Lower leg skin (tissue), 3 donors: Measurements from ENCODE around the gene MEN1.
"Not testable (repeated sequence)": the region's sequence is repeated elsewhere in the genome, so short reads cannot be mapped to it uniquely, and the experiment has no call there.

ENCODE experiments used
- POLR2A ChIP-seq, 2 donors: fragments of 450-650 bp; IDR thresholded peaks; one replicate each; pipeline ENCODE4 v1.6.1; 2016 to 2017; ENCODE audit warnings: antibody characterized with exemption in 2 of 2, mild to moderate bottlenecking in 1 of 2, moderate library complexity in 1 of 2
- TF ChIP-seq, protein P1 (sequence below), 3 donors: fragments of 450-650 bp; IDR thresholded peaks; one replicate each; pipeline ENCODE4 v1.5.1; 2016; ENCODE audit warnings: antibody characterized with exemption in 3 of 3, mild to moderate bottlenecking in 3 of 3, moderate library complexity in 2 of 3

DNA sequence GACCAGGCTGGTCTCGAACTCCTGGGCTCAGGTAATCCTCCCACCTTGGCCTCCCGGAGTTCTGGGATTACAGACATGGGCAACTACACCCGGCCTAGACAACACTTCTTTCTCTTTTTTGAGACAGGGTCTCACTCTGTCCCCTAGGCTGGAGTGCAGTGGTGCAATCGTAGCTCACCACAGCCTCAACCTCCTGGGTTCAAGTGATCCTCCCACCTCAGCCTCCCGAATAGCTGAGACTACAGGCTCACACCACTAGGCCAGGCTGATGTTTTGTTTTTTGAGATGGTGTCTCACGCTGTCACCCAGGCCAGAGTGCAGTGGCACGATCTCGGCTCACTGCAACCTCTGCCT, 35.4 kb upstream of the MEN1 start:
- TF ChIP-seq, protein P1, sequence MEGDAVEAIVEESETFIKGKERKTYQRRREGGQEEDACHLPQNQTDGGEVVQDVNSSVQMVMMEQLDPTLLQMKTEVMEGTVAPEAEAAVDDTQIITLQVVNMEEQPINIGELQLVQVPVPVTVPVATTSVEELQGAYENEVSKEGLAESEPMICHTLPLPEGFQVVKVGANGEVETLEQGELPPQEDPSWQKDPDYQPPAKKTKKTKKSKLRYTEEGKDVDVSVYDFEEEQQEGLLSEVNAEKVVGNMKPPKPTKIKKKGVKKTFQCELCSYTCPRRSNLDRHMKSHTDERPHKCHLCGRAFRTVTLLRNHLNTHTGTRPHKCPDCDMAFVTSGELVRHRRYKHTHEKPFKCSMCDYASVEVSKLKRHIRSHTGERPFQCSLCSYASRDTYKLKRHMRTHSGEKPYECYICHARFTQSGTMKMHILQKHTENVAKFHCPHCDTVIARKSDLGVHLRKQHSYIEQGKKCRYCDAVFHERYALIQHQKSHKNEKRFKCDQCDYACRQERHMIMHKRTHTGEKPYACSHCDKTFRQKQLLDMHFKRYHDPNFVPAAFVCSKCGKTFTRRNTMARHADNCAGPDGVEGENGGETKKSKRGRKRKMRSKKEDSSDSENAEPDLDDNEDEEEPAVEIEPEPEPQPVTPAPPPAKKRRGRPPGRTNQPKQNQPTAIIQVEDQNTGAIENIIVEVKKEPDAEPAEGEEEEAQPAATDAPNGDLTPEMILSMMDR (IDR thresholded peaks at IDR 0.05): not testable (repeated sequence)
- TF ChIP-seq POLR2A (IDR thresholded peaks at IDR 0.05): not testable (repeated sequence)
